ENCODE results near the gene TSNAXIP1.
"Not testable (repeated sequence)": the region's sequence is repeated elsewhere in the genome, so short reads cannot be mapped to it uniquely, and the experiment has no call there.

The TSNAXIP1 gene

GRCh38 chr16:67862623-67863583 is 56.2 kb downstream of the TSNAXIP1 start:
- no peak for DNase-seq

- not testable (repeated sequence) for DNase-seq
Measured at GRCh38 chr16:67864044-67864443, 57.4 kb downstream of the TSNAXIP1 start.

DNA sequence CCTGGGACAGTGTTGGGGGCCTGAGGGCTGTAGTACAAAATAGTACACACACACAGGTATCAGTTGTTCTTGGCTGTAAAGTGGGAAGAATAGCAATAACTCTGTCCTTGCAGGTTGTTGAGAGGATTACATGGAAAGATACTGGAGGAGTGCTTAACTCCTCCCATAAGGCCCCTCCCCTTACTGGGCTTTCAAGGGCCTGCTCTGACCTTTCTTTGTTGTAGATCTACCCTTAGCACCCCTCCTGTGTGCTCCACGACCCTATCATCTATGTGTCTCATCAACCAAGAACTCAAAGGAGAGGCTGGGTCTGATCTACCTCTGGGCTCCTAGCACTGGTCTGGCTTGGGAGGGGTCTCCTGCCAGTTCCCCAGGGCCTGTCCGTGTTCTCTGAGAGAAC is 57.9 kb downstream of the TSNAXIP1 start:
- DNase-seq: no peak

GRCh38 chr16:67865318-67865717 is 58.6 kb downstream of the TSNAXIP1 start:
- no peak for DNase-seq

DNA sequence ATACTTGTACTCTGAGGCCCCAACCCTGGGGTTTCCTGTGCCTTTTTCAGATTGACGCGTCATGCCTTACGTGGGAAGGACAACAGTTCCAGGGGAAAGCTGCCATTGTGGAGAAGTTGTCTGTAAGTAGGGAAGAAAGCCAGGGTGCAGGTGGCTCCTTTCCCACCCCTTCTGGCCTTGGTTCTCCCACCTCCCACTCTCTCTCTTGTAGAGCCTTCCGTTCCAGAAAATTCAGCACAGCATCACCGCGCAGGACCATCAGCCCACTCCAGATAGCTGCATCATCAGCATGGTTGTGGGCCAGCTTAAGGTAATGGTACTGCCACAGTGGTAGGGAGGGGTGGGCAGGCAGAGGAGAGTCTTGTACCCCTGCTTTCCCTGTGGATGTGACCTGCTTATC is 61.6 kb downstream of the TSNAXIP1 start:
- no peak for DNase-seq

GRCh38 chr16:67869653-67870052 is 63.0 kb downstream of the TSNAXIP1 start:
- no peak for DNase-seq

GRCh38 chr16:67871256-67871655 is 64.6 kb downstream of the TSNAXIP1 start:
- no peak for DNase-seq

DNA sequence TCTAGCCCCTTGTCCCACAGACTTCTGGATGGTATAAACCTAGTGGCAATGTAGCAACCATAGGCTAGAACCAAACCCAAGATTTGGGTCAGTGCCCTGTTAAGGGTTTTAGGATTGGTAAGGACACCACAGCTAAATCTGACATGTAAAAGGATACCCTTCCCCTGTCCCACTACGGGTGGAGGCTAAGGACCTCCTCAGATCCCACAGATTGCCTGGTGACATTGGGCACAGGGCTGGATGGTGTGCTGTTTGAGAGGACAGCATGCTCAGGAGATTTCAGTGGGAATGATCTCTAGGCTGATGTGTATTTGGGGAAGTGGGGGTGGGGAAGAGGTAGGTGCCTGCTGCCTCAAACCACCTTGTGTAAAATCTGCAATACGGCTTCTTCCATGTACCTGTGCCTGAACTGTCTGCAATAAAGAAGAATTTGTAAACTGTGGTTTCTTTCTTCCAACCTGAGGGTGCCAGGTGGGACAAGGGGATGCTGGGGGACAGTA is 65.5 kb downstream of the TSNAXIP1 start:
- no peak for DNase-seq

DNA sequence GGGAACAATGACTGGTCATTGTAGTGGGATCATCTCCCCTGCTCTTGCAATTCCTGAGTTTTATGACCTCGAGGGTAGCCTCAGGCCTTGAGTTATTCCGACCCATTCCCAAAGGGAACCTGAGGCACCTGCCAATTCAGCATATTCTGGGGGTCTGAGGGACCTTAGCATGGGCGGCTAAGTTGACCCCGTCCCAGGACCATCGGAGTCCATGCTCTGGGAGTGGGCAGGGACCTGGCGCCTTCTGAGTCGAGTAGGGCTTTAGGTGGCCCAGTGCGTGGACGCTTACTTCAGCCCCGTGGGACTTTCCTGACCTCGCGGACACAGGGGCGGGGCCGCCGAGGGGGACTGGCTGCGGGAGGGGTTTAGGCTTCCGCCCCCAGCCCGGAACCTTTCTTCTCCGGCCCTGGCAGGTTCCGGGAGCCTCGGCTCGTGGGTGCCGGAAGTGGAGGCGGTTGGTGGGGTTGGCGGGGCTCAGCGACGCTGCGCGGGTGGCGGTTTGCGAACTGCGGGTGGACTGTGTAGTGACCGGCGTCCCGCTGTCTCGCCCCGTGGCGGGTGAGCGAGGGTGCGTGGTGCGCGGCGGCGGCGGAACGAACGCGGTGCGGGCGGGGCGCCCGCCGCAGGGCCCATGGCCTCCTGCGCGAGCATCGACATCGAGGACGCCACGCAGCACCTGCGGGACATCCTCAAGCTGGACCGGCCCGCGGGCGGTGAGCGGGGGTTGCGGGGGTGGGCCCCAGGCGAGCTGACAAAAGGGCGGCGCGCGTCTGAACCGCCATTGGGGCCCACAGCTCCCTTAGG is 66.1 kb downstream of the TSNAXIP1 start, which contains the start of gene EDC4:
Gene EDC4 (plus strand): TSS at position 422 of the 804 bp plus-strand sequence. CDS start 210 bp downstream, at position 632.
- DNase-seq: peak; percentile 33 to 66

DNA sequence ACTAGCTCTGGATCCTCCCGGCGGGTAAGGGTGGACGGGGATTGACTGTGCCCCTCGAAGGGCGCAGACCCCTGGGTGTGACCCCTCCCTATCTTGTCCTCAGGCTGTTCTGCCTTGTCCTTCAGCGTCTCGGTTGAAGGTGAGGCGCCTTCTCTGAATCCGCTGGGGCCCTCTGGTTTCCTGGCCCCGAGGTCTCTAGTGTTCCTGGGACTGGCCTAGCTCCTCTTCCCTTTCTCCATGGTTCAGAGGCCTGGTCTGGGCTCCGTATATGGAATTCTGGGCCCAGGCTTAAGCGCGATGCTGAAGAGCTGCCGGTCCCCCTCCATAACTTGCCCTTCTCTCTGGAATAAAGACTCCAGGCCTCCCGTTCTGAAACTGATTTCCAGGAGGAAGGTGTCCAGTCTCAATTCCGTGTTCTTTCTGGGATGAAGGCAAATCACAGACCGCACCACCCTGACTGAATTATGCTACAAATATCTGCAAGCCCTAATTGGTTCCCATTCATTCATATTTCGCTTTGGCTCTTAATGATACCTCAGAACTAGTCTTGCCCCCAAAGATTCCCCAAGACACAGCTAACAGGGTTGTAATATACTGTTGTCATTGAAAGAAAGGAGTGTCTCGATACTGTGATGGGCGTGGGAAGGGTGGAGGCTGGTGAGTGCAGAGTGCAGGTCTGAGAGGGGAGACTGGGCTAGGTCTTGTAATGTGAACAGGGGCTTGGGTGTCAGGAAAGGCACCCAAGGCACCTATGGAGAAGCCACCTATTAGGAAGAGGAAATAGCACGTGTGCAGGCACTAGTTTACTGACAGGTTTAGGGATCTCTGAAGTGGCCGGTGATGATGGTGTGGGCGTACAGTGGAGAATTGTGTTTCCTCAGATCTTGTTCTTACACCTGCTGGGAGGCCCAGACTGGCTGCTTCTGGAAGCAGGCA is 67.0 kb downstream of the TSNAXIP1 start:
- no peak for DNase-seq

- DNase-seq: no peak
Measured at GRCh38 chr16:67874372-67874771, 67.7 kb downstream of the TSNAXIP1 start.

GRCh38 chr16:67877064-67877463 is 70.4 kb downstream of the TSNAXIP1 start:
- DNase-seq: no peak
